ENCODE measurements around the gene FEN1. TPM values are rescaled to one million over a fixed set of nuclear protein-coding genes. Genes with fewer than 3 reads are reported as not detected.

FEN1 gene
- total and polyA plus RNA-seq, 2 of the 13 experiments (the other 11 are each of a cell fraction or from before 2014, with no cell fraction given), result 12.4 to 102 TPM

- no peak for TF ChIP-seq KIAA2018 (CRISPR knock-in tag; IDR thresholded peaks at IDR 0.05; ENCODE audit: borderline replicate concordance)
- no peak; the same call in 1 of the 2 replicates for TF ChIP-seq SMAD1 (CRISPR knock-in tag; IDR thresholded peaks at IDR 0.05; ENCODE audit: borderline replicate concordance, low read depth)
- no peak for TF ChIP-seq ZNF577 (CRISPR knock-in tag; IDR thresholded peaks at IDR 0.05; ENCODE audit: borderline replicate concordance, low read depth)
- no peak for TF ChIP-seq SNAPC2 (CRISPR knock-in tag; IDR thresholded peaks at IDR 0.05)
- peak; percentile 61; the same call in 1 of the 2 replicates for TF ChIP-seq ZNF670 (CRISPR knock-in tag; IDR thresholded peaks at IDR 0.05; ENCODE audit: borderline replicate concordance)
- no peak; the same call in 1 of the 2 replicates for TF ChIP-seq ZSCAN9 (CRISPR knock-in tag; IDR thresholded peaks at IDR 0.05; ENCODE audit: borderline replicate concordance)
- no peak for TF ChIP-seq SOX13 (IDR thresholded peaks at IDR 0.05)
- no peak for TF ChIP-seq SOX13 (CRISPR knock-in tag; conservative IDR thresholded peaks at IDR 0.05 in 1 of 2, IDR thresholded peaks at IDR 0.05 in 1 of 2)
- no peak for TF ChIP-seq ARNT (IDR thresholded peaks at IDR 0.05)
- TF ChIP-seq EZH2 (conservative IDR thresholded peaks at IDR 0.05; ENCODE audit: low read depth, low read length), result no peak
- TF ChIP-seq ATF5 (CRISPR knock-in tag; IDR thresholded peaks at IDR 0.05; ENCODE audit: low read depth), result no peak; the same call in 1 of the 2 replicates
- TF ChIP-seq ZNF550 (CRISPR knock-in tag; IDR thresholded peaks at IDR 0.05; ENCODE audit: borderline replicate concordance), result 0 out of 2 replicates have a peak, but pooled peaks have one; percentile 56
- TF ChIP-seq ZNF350 (CRISPR knock-in tag; IDR thresholded peaks at IDR 0.05; ENCODE audit: borderline replicate concordance, low read depth), result 0 out of 2 replicates have a peak, but pooled peaks have one; percentile 2
- no peak for TF ChIP-seq GZF1 (CRISPR knock-in tag; IDR thresholded peaks at IDR 0.05)
- no peak for TF ChIP-seq ZNF776 (CRISPR knock-in tag; IDR thresholded peaks at IDR 0.05)
- TF ChIP-seq LBX2 (CRISPR knock-in tag; IDR thresholded peaks at IDR 0.05; ENCODE audit: borderline replicate concordance), result no peak
- TF ChIP-seq ZNF253 (CRISPR knock-in tag; IDR thresholded peaks at IDR 0.05; ENCODE audit: borderline replicate concordance), result no peak
- TF ChIP-seq PREB (CRISPR knock-in tag; IDR thresholded peaks at IDR 0.05), result no peak; the same call in 1 of the 2 replicates
These were observed 23.4 kb downstream of the FEN1 start (continued) for GRCh38 chr11:61815790-61816735.
